ENCODE data around the gene ATP6AP1. TPM values are rescaled to one million over a fixed set of nuclear protein-coding genes. Genes with fewer than 3 reads are reported as not detected.
A peak's percentile ranks its signal among the peaks of the same experiment; 100 is the strongest.

Gene ATP6AP1
- total RNA-seq, 2 experiments from 2014 or later = 46.1 to 46.9 TPM

DNA sequence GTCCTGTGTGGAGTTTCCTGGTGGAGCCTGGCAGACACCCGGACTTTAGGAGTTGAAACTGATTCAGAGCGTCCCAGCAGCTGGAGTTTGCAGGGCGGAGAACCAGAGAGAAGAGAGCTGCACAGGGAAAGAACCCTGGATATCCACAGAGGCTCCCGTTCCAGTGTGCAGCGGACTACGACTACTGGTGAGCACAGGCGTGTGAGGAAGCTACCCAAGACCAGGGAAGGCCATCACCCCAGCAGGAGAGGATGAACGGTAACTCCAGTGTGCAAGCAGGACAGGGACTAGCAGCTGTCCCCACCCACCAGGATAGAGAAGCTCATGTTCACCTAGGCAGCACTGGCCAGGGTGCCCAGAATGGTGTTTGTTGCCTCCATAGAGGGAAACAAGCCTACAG lies 48.3 kb downstream of the ATP6AP1 start:
- Mint-ChIP-seq H3K4me1 (peaks cover 25% of the 10 kb centered on the region), H3K4me3 (no peak overlapping the region), H3K9me3 (no peaks in the 10 kb centered on the region), H3K36me3 (ENCODE audit: low read depth) (peaks cover 2% of the 10 kb centered on the region), H3K27me3 (no peaks in the 10 kb centered on the region), H3K27ac (peak overlapping the region; percentile 9)
- CTCF ChIA-PET = interaction anchor here (0.6 to 1.5 kb wide), 3 partner anchors 12 to 75 kb away, joined by 3 to 6 read pairs (median 4); no protein-coding TSS in a partner anchor
- POLR2A ChIA-PET = no interaction called here
- DNase-seq = no peak

- POLR2A ChIA-PET = no interaction called here
- no peak for DNase-seq
- Mint-ChIP-seq H3K9me3 (no peaks in the 10 kb centered on the region), H3K4me3 (peak overlapping the region; percentile 81), H3K27ac (peak overlapping the region; percentile 86), H3K36me3 (ENCODE audit: low read depth) (peaks cover 2% of the 10 kb centered on the region), H3K27me3 (no peaks in the 10 kb centered on the region), H3K4me1 (peaks cover 25% of the 10 kb centered on the region)
- CTCF ChIA-PET = interaction anchor here (1.5 kb wide), 1 partner anchor 11 kb away, joined by 3 read pairs; no protein-coding TSS in a partner anchor
Observed at GRCh38 chrX:154477891-154478477, 49.5 kb downstream of the ATP6AP1 start.

DNA sequence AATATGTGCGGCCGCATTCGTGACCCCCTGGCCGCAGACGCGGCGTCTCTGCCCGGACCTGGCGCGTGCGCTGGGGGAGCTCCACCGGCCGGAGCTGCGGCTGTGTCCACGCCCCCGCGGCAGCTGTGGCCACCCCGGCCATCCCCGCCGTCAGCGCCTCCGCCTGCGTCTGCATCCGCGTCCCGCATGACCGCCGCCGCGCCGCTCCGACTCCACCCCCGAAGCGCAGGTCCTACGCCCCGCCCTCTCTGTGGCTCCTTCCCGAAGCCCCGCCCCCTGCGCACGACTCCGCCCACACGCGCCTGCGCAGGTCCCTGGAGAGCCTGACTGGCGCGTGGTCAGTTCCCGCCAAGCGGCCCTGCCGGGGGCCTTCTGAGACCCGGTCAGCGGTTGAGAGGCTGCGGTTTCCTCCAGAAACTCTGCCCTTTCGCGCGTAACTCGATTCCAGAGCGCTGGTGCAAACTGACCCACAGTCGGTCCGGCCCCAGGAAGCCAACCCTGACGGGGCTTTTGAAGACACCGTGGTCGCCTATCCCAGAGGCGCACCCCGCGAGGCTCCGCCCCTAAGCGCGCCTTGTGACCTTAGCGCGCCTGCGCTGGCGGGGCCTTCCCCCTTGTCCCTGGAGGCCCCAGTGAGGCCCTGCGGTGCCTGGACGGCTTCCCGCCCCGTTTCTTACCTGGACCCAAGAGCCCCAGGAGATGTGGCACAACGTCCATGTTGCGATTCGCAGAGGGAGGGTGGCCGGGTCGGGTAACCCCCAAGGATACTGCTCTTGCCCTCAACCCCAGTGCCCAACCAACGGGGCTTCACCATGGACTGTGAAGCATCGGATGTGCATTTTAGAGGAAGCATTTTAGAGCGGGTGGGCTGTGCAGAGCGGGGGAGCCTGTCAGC lies 50.5 kb downstream of the ATP6AP1 start, which contains the start of gene LAGE3:
LAGE3 (minus strand) TSS at position 554 of the 895 bp plus-strand sequence; CDS start at position 188, 366 bp downstream.
- Mint-ChIP-seq H3K9me3 (no peaks in the 10 kb centered on the region), H3K4me1 (peaks cover 31% of the 10 kb centered on the region), H3K4me3 (peak within 1 kb of the TSS; percentile 81), H3K27me3 (no peaks in the 10 kb centered on the region), H3K36me3 (ENCODE audit: low read depth) (peaks cover 10% of the 10 kb centered on the region), H3K27ac (peak within 1 kb of the TSS; percentile 94)
- DNase-seq = peak; percentile 92
- CTCF ChIA-PET = interaction anchor here (2.1 kb wide), 1 partner anchor 11 kb away, joined by 5 read pairs; the partner anchor contains the start of gene SLC10A3
- POLR2A ChIA-PET = no interaction called here

GRCh38 chrX:154481195-154481594 lies 52.7 kb downstream of the ATP6AP1 start:
- Mint-ChIP-seq H3K9me3 (no peaks in the 10 kb centered on the region), H3K4me1 (peaks cover 39% of the 10 kb centered on the region), H3K27ac (no peak overlapping the region), H3K27me3 (no peaks in the 10 kb centered on the region), H3K4me3 (no peak overlapping the region), H3K36me3 (ENCODE audit: low read depth) (peaks cover 8% of the 10 kb centered on the region)
- DNase-seq = no peak
- CTCF ChIA-PET = interaction anchor here (1.0 to 2.1 kb wide), 2 partner anchors 9 to 19 kb away, joined by 4 to 5 read pairs; partner anchors contain the start of gene SLC10A3
- POLR2A ChIA-PET = interaction anchor here (0.6 kb wide), 1 partner anchor 9 kb away, joined by 3 read pairs; no protein-coding TSS in a partner anchor

DNA sequence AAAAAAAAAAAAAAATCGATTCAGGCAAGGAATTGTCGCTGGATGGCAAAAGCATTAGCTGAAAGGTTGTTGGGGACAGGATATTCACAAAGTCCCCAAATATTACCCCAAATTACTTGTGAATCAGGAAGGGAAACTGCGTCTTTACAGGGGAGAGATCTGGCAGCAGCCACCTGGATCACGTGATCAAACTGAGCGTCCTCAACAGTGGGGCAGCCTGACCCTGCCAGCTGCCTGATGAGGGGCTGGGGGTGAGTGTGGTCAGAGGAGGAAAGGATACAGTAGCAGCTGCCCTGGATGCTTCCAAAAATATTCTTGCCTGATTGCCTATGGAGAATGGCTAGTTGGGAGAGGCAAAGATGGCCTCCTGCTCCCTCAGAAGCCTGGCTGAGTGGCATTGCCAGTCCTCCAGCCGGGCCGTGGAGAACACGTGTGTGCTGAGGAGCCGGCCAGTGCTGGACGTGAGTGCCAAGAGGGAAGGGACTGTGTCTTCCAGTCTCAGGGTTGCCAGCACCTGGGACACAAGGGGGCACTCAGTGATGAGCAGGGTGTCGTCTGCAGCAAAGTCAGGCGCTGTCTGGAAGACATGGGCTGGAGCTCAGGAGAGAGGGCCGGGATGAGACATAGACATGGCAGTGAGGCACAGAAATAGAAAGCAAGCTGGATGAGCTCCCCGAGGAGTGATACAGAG lies 53.6 kb downstream of the ATP6AP1 start:
- ChIA-PET CTCF (no interaction called here), POLR2A (no interaction called here)
- no peak for DNase-seq
- H3K4me1 Mint-ChIP-seq = peaks cover 33% of the 10 kb centered on the region
- H3K4me3 Mint-ChIP-seq = no peak overlapping the region
- H3K27me3 Mint-ChIP-seq = no peaks in the 10 kb centered on the region
- no peak overlapping the region for H3K27ac Mint-ChIP-seq
- no peaks in the 10 kb centered on the region for H3K9me3 Mint-ChIP-seq
- H3K36me3 Mint-ChIP-seq (ENCODE audit: low read depth) = peaks cover 8% of the 10 kb centered on the region

GRCh38 chrX:154482786-154483185 lies 54.3 kb downstream of the ATP6AP1 start:
- H3K9me3 Mint-ChIP-seq = no peaks in the 10 kb centered on the region
- no peak for DNase-seq
- ChIA-PET CTCF (no interaction called here), POLR2A (no interaction called here)
- no peak overlapping the region for H3K27ac Mint-ChIP-seq
- peaks cover 8% of the 10 kb centered on the region for H3K36me3 Mint-ChIP-seq (ENCODE audit: low read depth)
- peaks cover 34% of the 10 kb centered on the region for H3K4me1 Mint-ChIP-seq
- no peak overlapping the region for H3K4me3 Mint-ChIP-seq
- no peaks in the 10 kb centered on the region for H3K27me3 Mint-ChIP-seq

GRCh38 chrX:154483325-154483724 lies 54.8 kb downstream of the ATP6AP1 start:
- no peak for DNase-seq
- POLR2A ChIA-PET = no interaction called here
- Mint-ChIP-seq H3K9me3 (no peaks in the 10 kb centered on the region), H3K4me1 (peaks cover 36% of the 10 kb centered on the region), H3K27me3 (no peaks in the 10 kb centered on the region), H3K4me3 (no peak overlapping the region), H3K27ac (no peak overlapping the region), H3K36me3 (ENCODE audit: low read depth) (peaks cover 9% of the 10 kb centered on the region)
- CTCF ChIA-PET = interaction anchor here (0.9 kb wide), 1 partner anchor 66 kb away, joined by 3 read pairs; no protein-coding TSS in a partner anchor

GRCh38 chrX:154484255-154485149 lies 56.0 kb downstream of the ATP6AP1 start:
- H3K27me3 Mint-ChIP-seq = no peaks in the 10 kb centered on the region
- no peak for DNase-seq
- H3K36me3 Mint-ChIP-seq (ENCODE audit: low read depth) = peaks cover 9% of the 10 kb centered on the region
- ChIA-PET POLR2A (interaction anchor here (0.6 kb wide), 1 partner anchor 37 kb away, joined by 3 read pairs; no protein-coding TSS in a partner anchor), CTCF (interaction anchor here (0.8 to 1.5 kb wide), 2 partner anchors 19 to 26 kb away, joined by 3 to 4 read pairs; no protein-coding TSS in a partner anchor)
- H3K4me1 Mint-ChIP-seq = peaks cover 41% of the 10 kb centered on the region
- no peaks in the 10 kb centered on the region for H3K9me3 Mint-ChIP-seq
- peak overlapping the region; percentile 67 for H3K4me3 Mint-ChIP-seq
- peak overlapping the region; percentile 9 for H3K27ac Mint-ChIP-seq

GRCh38 chrX:154485150-154486051 lies 56.9 kb downstream of the ATP6AP1 start:
- ChIA-PET CTCF (interaction anchor here (0.8 to 1.5 kb wide), 2 partner anchors 20 to 26 kb away, joined by 3 to 4 read pairs; no protein-coding TSS in a partner anchor), POLR2A (interaction anchor here (0.6 kb wide), 1 partner anchor 38 kb away, joined by 3 read pairs; no protein-coding TSS in a partner anchor)
- Mint-ChIP-seq H3K36me3 (ENCODE audit: low read depth) (peaks cover 9% of the 10 kb centered on the region), H3K27me3 (no peaks in the 10 kb centered on the region), H3K4me3 (peak overlapping the region; percentile 67), H3K27ac (peak overlapping the region; percentile 76), H3K9me3 (no peaks in the 10 kb centered on the region), H3K4me1 (peaks cover 43% of the 10 kb centered on the region)
- DNase-seq = no peak

- ChIA-PET POLR2A (no interaction called here), CTCF (interaction anchor here (1.3 kb wide), 1 partner anchor 20 kb away, joined by 3 read pairs; no protein-coding TSS in a partner anchor)
- Mint-ChIP-seq H3K36me3 (ENCODE audit: low read depth) (peaks cover 9% of the 10 kb centered on the region), H3K4me3 (peak overlapping the region; percentile 67), H3K4me1 (peaks cover 44% of the 10 kb centered on the region), H3K9me3 (no peaks in the 10 kb centered on the region), H3K27ac (no peak overlapping the region), H3K27me3 (no peaks in the 10 kb centered on the region)
- DNase-seq = peak; percentile 26
Observed at GRCh38 chrX:154486052-154486395, 57.5 kb downstream of the ATP6AP1 start.

Data from activated CD4-positive, alpha-beta T cell treated with anti-CD3 and anti-CD28 coated beads, Interleukin-2, amount 10 ng/mL, durations not matched to agents 7 days and 5 days (primary cell).